Neural cell (in vitro differentiated cells): Measurements from ENCODE around the gene LCOR.

Experiments
- CTCF ChIP-seq: fragments of 450-650 bp; IDR thresholded peaks from 2 replicates; pipeline ENCODE4 v1.5.1; 2014; ENCODE audit warnings: antibody characterized with exemption, mild to moderate bottlenecking, moderate library complexity; ENCODE audit not compliant: poor library complexity, severe bottlenecking
- EP300 ChIP-seq: fragments of 450-650 bp; conservative IDR thresholded peaks from 2 replicates; pipeline ENCODE4 v1.6.1; 2014; ENCODE audit warnings: antibody characterized with exemption, mild to moderate bottlenecking, moderate library complexity; ENCODE audit not compliant: poor library complexity, severe bottlenecking
- EZH2 ChIP-seq: fragments of 200-600, 300-800 bp; shearing (Covaris generic), sonication (generic); IDR thresholded peaks from 2 replicates; pipeline ENCODE4 v1.6.1; 2014; ENCODE audit warnings: antibody characterized with exemption, low read length, borderline replicate concordance, mild to moderate bottlenecking; ENCODE audit not compliant: insufficient read depth, poor library complexity, severe bottlenecking
- POLR2AphosphoS5 ChIP-seq: IDR thresholded peaks from 2 replicates; pipeline ENCODE4 v1.6.1; 2012
- RAD21 ChIP-seq: fragments of 450-650 bp; conservative IDR thresholded peaks from 2 replicates; pipeline ENCODE4 v1.6.1; 2014; ENCODE audit warnings: antibody characterized with exemption, mild to moderate bottlenecking, moderate library complexity
- REST ChIP-seq: IDR thresholded peaks from 2 replicates; pipeline ENCODE4 v1.6.1; 2012; ENCODE audit warnings: borderline replicate concordance
- TAF1 ChIP-seq: IDR thresholded peaks from 2 replicates; pipeline ENCODE4 v1.6.1; 2012; ENCODE audit warnings: low read depth

GRCh38 chr10:96890172-96890513 is 58.0 kb downstream of the LCOR start:
- TF ChIP-seq CTCF, result no peak
- TF ChIP-seq EZH2, result no peak
- no peak for TF ChIP-seq POLR2AphosphoS5
- TF ChIP-seq EP300, result no peak
- TF ChIP-seq TAF1, result no peak
- no peak for TF ChIP-seq RAD21
- TF ChIP-seq REST, result no peak
